WERI-Rb-1 (cell line): Measurements from ENCODE around the gene ENPP3.

ENCODE experiments used
- DNase-seq: peaks from one replicate; pipeline ENCODE4 v3.0.0-alpha.2; 2020
- H3K27ac ChIP-seq: fragments of 250-450 bp; sonication (Bioruptor Pico); 2 replicates; pipeline ENCODE4 v1.5.1; 2020; ENCODE audit warnings: mild to moderate bottlenecking, moderate library complexity
- H3K27me3 ChIP-seq: fragments of 250-450 bp; sonication (Bioruptor Pico); 2 replicates; pipeline ENCODE4 v1.5.1; 2021; ENCODE audit warnings: mild to moderate bottlenecking, low read depth, moderate library complexity; ENCODE audit not compliant: insufficient read depth, severe bottlenecking
- H3K36me3 ChIP-seq: fragments of 250-450 bp; sonication (Bioruptor Pico); 2 replicates; pipeline ENCODE4 v1.5.1; 2020; ENCODE audit warnings: mild to moderate bottlenecking, moderate library complexity
- H3K4me3 ChIP-seq: 2 replicates; pipeline ENCODE4 v1.5.1; 2011; ENCODE audit warnings: low read depth, mild to moderate bottlenecking, control low read depth, low read length
- H3K9me3 ChIP-seq: fragments of 250-450 bp; sonication (Bioruptor Pico); 2 replicates; pipeline ENCODE4 v1.5.1; 2021; ENCODE audit warnings: mild to moderate bottlenecking, moderate library complexity; ENCODE audit not compliant: severe bottlenecking
- TF ChIP-seq, protein P1 (sequence below): IDR thresholded peaks from 2 replicates; pipeline ENCODE4 v1.5.1; 2011; ENCODE audit warnings: low read depth, mild to moderate bottlenecking, control low read depth, inconsistent platforms, low read length

Gene ENPP3

DNA sequence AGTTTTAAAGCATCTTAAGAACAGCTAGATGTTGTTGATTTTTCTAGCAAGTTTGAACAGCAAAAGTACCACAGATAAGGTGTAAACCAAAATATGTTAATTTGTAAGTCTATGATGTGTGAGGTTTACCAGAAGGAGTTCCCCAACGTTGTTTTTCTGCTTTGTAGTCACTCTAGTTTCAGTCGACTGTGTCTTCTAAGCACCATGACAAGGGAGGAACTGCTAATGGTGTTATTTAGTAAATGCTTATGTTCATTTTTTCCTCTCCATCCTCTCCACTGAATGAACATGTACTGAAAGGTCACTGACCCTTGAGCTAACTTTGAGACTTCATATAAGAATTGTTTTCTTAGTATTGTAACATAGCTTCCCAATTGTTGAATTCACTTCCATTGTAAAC, 3.0 kb downstream of the ENPP3 start:
- TF ChIP-seq, protein P1, sequence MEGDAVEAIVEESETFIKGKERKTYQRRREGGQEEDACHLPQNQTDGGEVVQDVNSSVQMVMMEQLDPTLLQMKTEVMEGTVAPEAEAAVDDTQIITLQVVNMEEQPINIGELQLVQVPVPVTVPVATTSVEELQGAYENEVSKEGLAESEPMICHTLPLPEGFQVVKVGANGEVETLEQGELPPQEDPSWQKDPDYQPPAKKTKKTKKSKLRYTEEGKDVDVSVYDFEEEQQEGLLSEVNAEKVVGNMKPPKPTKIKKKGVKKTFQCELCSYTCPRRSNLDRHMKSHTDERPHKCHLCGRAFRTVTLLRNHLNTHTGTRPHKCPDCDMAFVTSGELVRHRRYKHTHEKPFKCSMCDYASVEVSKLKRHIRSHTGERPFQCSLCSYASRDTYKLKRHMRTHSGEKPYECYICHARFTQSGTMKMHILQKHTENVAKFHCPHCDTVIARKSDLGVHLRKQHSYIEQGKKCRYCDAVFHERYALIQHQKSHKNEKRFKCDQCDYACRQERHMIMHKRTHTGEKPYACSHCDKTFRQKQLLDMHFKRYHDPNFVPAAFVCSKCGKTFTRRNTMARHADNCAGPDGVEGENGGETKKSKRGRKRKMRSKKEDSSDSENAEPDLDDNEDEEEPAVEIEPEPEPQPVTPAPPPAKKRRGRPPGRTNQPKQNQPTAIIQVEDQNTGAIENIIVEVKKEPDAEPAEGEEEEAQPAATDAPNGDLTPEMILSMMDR, result no peak
- Histone ChIP-seq H3K27ac (no peak overlapping the region), H3K4me3 (no peak overlapping the region), H3K9me3 (no peaks in the 10 kb centered on the region), H3K36me3 (no peaks in the 10 kb centered on the region), H3K27me3 (no peaks in the 10 kb centered on the region)
- no peak for DNase-seq

DNA sequence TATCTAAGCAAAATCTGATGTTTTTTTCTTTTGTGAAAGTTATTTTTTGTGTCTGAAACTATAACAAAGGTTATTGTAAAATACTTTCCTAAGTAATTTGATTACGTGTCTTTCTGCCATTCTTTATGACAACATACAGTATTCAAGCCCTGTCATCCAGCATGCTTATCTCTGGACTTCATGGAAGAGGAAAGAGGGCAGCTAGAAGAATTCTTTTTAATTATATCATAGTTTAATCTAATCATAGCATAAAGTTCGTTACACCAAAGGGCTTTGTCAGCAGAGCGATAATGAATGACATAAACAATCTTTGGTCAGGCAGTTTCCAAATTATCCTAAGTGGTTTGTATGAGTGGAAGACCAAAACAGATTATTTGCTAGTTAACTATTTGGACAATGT, 3.5 kb downstream of the ENPP3 start:
- no peak overlapping the region for H3K4me3 ChIP-seq
- TF ChIP-seq, protein P1, result no peak
- H3K36me3 ChIP-seq, result no peaks in the 10 kb centered on the region
- no peak for DNase-seq
- no peak overlapping the region for H3K27ac ChIP-seq
- H3K9me3 ChIP-seq, result no peaks in the 10 kb centered on the region
- H3K27me3 ChIP-seq, result no peaks in the 10 kb centered on the region

DNA sequence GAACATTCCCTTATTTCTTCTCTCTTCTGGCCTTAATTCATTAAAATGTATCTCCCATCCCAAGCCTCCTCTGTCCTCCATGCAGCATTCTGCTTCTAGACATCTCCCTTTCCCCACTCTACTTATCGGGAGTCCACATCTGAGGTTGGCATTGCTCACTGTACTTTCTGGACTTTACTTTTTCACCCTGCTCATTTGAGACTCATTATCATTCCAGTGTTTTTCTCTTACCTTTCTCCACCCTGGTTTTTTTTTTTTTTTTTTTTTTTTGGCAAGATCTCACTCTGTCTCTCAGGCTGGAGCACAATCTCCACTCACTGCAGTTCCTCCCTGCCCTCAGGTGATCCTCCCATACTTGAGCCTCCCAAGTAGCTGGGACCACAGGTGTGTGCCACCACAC, 4.5 kb downstream of the ENPP3 start:
- TF ChIP-seq, protein P1, result no peak
- no peak overlapping the region for H3K4me3 ChIP-seq
- no peak for DNase-seq
- no peaks in the 10 kb centered on the region for H3K36me3 ChIP-seq
- no peaks in the 10 kb centered on the region for H3K27me3 ChIP-seq
- H3K9me3 ChIP-seq, result no peaks in the 10 kb centered on the region
- H3K27ac ChIP-seq, result no peak overlapping the region

DNA sequence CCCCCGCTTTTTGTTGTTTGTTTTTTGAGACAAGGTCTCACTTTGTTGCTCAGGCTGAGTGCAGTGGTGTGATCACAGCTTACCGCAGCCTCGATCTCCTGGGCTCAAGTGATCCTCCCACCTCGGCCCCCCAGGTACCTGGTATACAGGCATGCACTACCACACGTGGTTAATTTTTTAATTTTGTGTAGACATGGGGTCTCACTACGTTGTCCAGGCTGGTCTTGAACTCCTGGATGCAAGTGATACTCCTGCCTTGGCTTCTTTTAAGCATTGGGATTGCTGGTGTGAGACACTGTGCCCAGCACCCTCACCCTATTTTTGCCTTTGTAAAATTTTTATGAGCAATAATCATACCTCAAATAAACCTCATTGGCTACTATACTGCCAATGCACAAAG, 5.5 kb downstream of the ENPP3 start:
- TF ChIP-seq, protein P1, result no peak
- Histone ChIP-seq H3K36me3 (no peaks in the 10 kb centered on the region), H3K27me3 (no peaks in the 10 kb centered on the region)

DNA sequence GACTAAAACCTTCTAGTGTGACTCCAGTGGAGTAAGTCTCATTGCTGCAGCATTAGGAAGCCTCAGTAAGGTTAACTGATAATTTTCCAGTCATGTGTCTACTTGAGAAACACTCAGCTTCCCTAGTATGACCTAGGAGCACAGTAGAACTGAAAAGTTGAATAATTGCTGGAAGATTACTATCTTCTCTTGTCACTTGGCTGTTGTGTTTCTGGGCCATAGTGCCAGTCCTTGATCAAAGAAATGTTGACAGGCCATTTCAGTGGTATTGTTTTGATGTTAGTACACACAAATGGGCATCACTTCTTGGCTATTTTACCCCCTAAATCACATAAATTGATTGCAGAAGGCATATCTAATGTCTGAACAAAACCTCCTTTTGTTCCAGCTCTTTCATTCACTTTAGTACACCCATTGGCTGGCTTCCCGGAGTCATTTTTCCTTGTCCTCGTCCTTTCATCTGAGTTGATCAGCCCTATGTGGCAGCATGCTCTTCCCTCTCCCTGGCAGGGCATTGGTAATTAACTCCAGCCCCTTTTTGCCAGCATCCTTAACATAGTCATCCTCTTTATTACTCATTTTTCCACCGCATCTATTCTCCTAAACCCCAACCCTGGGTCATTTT, 6.0 kb downstream of the ENPP3 start:
- H3K27me3 ChIP-seq, result no peaks in the 10 kb centered on the region
- no peak overlapping the region for H3K27ac ChIP-seq
- no peak overlapping the region for H3K4me3 ChIP-seq
- H3K36me3 ChIP-seq, result no peaks in the 10 kb centered on the region
- DNase-seq, result no peak
- H3K9me3 ChIP-seq, result no peaks in the 10 kb centered on the region
- TF ChIP-seq, protein P1, result no peak

More for the DNA sequence above, 5.5 kb downstream of the ENPP3 start:
- Histone ChIP-seq H3K4me3 (no peak overlapping the region), H3K9me3 (no peaks in the 10 kb centered on the region), H3K27ac (no peak overlapping the region)
- DNase-seq, result no peak

DNA sequence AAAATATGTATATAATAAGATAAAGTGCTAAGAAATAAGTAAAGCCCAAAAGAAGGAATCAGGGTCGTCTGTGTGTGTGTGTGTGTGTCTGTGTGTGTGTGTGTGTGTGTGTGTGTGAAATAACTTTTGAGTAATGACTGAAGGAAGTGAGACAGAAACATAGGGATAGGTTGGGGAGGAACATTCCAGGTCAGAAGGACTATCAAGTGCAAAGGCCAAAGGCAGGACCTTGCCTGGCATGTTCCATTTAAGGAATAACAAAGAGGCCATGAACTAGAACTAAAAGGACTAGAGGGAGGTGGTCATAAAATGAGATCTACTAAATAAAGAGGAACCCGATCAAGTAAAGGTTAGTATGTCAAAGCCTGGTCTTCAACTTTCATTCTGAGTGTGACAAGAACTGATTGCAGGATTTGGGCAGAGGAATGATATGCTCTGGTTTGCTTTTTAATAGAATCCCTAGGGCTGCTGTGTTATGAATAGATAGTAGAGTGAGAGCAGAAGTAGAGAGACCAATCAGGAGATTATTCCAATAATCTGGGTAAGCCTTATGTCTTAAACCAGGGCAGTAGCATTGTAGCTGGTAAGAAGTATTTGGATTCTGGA, 6.9 kb downstream of the ENPP3 start:
- H3K36me3 ChIP-seq, result no peaks in the 10 kb centered on the region
- H3K4me3 ChIP-seq, result no peak overlapping the region
- TF ChIP-seq, protein P1, result no peak
- no peaks in the 10 kb centered on the region for H3K9me3 ChIP-seq
- no peak overlapping the region for H3K27ac ChIP-seq
- no peaks in the 10 kb centered on the region for H3K27me3 ChIP-seq
- DNase-seq, result no peak
